Forelimb muscle (tissue), 1 donor: Measurements from ENCODE around the gene ARFGEF3. TPM values are rescaled to one million over a fixed set of nuclear protein-coding genes. Genes with fewer than 3 reads are reported as not detected.

Experiments used
- polyA plus RNA-seq: library from polyadenylated mRNA; unstranded; fragments of 120-200 nt; gene quantifications from one replicate; pipeline ENCODE4 v1.2.1, GENCODE V29; 2013; ENCODE audit not compliant: insufficient read length

ARFGEF3 gene
- polyA plus RNA-seq, 1 donor = 1.7 TPM

Other genes starting within 250 kb of the ARFGEF3 start
- gene PERP, start 54.5 kb upstream of the ARFGEF3 start, polyA plus RNA-seq = 0.33 TPM
- not detected for gene PBOV1, start 56.6 kb downstream of the ARFGEF3 start, polyA plus RNA-seq
- not detected for gene SMIM28, start 216.0 kb downstream of the ARFGEF3 start, polyA plus RNA-seq
- 46.7 TPM for gene HEBP2, start 242.3 kb downstream of the ARFGEF3 start, polyA plus RNA-seq